HG03378 (cell line): ENCODE data around the gene PRKN.

ENCODE experiments used
- ATAC-seq: cut with Tn5 transposase; IDR thresholded peaks from one replicate; pipeline ENCODE4 v1.9.1; 2021; ENCODE audit warnings: mild to moderate bottlenecking, moderate library complexity; ENCODE audit not compliant: unreplicated experiment

PRKN gene

DNA sequence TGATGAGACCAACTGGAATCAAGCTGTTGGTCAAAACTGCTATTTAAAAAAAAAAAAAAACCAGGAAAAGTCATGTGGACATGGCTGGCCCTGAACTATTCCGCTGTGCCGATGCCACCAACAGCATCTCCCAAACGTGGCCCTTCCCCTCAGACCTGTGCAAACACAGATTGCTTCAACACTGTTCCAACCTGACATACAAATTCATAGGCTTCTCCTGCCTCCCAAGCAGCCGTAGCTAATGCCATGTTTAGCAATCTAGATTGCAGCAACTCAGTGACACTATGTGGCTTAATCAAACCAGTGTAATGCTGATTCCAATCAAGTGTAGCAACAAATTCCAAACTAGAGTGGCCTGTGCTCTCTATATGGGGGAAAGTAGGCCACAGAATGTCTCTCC, 16.2 kb downstream of the PRKN start:
- no peak for ATAC-seq

- ATAC-seq, result no peak
Measured at GRCh38 chr6:162710936-162711335, 16.6 kb downstream of the PRKN start.

- ATAC-seq, result no peak
Measured at GRCh38 chr6:162710419-162710818, 17.1 kb downstream of the PRKN start.

DNA sequence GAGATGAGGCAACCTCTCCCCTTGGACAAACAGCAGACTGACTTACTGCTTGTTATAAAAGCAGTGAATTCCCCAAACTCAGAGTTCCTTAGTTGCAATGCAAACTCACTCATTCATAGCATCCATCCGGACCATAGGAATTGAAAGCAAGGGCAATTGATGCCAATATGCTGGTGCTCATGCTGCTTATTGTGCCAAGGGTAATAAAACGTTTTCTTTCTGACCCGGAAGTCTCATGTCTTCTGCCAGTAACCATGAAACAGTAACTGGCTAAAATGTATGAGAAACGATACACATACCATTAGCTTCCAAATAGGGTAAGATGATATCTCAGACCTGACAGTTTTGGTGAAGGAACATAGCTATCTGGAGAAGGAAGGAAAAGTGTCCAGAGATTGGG, 18.1 kb downstream of the PRKN start:
- no peak for ATAC-seq

DNA sequence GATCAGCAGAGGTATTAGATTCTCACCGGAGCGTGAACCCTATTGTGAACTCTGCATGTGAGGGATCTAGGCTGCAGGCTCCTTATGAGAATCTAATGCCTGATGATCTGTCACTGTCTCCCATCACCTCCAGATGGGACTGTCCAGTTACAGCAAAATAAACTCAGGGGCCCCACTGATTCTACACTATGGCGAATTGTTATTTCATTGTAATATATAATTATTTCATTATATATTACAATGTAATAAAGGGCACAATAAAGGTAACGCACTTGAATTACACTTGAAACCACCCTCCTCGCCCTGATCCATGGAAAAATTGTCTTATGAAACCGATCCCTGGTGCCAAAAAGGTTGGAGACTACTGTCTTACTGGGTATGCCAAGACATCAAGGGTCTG, 18.6 kb downstream of the PRKN start:
- no peak for ATAC-seq

GRCh38 chr6:162706232-162706631, 21.3 kb downstream of the PRKN start:
- ATAC-seq, result no peak

DNA sequence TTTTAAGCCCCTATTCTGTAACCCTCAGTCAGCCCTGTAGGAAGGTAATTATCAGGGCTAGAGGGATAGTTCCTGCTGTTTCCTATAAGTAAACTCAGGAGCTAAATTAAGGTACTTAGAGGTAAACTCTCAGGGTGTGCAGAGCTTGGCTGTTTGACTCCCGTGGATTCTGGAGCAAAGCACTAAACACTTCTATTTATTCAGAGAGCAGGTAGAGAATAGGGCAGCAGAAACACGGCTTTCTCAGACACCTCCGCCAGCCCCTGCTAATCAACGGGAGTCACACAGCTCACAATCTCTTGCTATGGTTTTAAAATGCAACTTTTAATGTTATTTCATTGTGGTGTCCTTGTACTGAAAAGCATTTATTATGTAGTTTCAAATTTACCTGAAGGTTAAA, 21.8 kb downstream of the PRKN start:
- ATAC-seq, result no peak

DNA sequence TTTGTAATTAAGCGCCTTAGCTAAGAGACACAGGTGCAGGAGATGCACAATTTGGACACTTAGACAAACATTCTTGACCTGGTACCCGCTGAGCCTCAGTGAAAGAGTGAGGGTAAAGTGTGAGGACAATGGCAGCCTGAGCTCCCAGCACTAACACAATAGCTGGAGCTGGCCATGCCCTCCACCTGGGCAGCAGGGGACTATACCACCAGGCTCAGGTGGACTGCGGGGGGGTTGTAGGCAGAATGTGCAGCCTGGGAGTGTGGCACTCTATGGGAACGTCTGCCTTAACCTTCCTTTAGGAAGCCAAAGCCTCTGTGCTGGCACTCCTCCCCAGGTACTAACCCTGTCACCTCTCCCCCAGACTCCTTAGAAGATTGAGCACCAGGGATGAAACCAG, 23.6 kb downstream of the PRKN start:
- no peak for ATAC-seq

- no peak for ATAC-seq
Measured at GRCh38 chr6:162702446-162702845, 25.1 kb downstream of the PRKN start.

DNA sequence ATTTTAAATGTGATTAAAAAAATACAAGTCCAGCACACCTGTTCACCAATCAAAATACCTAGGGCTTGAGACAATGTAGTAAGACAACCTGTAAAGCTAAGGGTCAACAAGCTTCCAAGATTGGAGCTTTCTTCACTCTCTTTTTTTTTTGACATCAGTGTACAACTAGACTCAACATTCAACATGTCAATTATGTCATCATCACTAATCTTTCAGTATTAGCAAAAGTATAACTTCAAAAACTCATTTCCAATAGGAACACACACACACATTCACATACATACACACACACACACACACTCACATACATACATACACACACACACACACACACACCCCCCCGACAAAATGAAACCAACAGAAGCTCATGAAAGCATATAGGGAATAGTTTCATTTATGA, 26.0 kb downstream of the PRKN start:
- no peak for ATAC-seq

DNA sequence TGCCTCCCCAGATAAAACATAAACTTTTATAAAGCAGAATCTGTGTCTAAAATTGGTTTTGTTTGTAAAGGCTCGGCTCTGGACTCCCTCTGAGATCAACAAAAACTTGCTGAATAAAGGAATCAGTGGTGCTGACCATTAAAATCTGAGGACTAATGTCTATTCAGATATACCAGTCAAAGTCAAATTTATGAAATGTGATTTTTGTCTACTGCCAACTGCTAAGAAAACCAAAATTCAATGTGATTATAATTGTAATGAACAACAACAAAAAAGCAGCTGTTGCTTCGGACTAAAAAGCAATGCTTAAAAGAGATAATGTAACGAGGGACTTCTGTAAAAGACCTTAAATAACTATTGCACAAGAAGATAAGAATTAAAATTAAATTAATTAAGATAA, 26.6 kb downstream of the PRKN start:
- ATAC-seq, result no peak

- ATAC-seq, result no peak
Measured at GRCh38 chr6:162699961-162700360, 27.6 kb downstream of the PRKN start.

DNA sequence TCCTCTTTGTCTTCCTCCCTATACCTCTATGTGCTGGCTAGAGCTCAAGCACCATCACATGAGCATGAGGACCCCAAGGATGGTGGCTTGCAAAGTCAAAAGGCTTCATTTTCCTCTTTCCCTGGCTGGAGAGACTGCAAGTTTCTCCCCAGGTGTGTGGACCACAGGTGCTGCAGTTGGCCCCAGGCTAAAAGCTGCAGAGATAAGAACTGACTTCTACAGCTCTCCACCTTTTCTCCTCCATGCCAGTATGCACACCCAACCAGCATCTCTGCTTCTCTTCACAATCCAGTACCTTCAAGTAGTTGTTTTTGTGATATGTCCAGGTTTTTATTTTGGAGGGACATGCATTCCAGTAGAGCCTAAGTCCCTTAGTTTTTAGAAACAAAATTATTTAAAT, 29.1 kb downstream of the PRKN start:
- no peak for ATAC-seq

- no peak for ATAC-seq
Measured at GRCh38 chr6:162697872-162698403, 29.6 kb downstream of the PRKN start.

DNA sequence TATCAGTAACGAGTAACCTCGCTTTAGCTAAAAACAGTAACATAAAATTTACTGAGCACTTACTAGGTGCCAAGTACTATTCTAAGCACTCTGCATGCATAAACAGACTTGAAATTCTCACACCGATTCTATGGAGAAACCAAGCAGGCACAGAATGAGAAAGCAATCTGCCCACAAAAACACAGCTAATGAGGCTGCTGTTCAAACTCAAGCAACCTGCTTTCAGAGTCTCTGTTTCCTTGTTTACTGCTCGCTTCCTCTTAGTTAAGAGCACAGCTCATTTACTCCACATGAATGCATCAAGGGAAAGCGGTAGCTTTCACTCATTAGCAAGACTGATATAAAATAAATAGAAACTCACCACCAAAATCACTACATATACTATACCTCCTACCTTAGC, 37.4 kb downstream of the PRKN start:
- ATAC-seq, result no peak

DNA sequence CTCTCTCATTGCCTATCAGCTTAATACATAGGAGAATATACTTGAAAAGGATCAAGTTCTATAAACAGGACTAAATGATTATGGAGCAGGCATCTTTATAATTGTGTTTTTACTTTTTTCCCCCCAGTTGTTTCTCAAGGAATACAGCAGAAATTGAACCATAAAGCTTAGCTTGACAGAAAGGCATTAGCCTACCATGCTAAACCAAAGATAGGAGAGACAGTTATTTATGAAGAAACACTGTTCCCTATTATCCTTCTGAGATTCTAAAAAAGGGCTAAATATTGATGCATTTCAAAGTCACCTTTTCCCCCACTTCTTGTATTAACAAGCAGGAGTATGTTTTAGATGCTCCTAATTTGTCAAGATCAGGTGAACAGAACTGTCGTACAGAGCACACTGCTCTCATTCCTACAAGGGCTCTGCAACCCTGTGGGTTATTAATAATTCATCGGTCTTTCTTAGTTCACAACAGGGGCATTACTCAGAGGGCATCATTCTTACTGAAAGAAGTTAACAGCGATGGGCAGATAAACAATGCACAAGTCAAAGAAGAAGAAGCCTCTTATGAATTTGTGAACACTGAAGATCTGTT, 38.7 kb downstream of the PRKN start:
- no peak for ATAC-seq

DNA sequence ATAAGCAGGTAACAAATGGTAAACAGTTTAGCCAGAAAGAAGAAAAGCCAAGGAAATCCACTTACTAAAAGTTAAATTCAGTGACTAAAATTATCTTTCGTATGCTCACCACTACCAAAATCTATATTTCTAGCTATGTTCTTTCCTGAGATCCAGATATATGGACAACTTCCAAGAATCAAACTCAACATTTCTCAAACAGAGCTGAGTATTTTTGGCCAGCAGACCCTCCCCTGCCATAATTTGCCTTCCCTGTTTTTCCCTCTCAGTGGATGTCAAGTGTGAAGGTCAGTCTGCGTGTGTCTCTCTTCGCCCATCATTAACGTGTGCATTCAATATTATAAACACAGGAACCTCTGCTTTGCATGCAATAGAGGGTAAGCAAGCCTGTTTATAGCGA, 42.0 kb downstream of the PRKN start:
- ATAC-seq, result no peak

DNA sequence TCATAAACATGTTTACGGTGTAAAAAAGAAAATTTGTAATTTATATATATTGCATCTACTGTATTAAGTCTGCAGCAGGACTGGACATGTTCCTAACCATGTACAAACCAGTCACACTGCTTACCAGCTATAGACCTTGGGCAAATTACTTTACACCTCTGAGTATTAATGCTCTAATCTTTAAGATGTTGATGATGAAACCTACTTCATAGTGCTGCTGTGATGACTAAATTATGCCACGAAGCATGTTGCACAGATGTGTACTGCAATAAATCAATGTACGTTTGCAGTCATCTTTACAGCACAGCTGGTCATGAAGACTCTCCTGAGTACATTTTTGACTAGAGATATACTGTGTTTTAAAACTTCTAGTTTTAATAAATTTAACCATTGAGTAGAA, 42.6 kb downstream of the PRKN start:
- ATAC-seq, result no peak

DNA sequence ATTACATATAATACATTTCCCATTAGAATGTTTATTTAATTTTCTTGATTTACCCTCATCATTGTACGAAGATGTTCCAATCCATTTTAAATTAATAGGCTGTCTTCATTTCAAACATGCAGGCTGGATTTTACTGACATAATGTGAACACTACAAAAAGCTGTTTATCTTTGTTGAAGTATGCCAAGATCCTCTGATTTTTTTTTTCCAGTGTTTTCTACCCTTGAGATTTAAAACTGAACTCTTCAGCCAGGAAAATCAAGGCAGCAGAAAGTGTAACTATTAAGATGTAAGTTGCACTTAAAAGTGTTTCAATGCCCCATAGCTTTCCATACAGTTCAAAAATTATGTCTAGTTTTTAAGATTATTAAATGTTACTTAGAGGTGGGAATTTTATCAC, 43.5 kb downstream of the PRKN start:
- ATAC-seq, result no peak

DNA sequence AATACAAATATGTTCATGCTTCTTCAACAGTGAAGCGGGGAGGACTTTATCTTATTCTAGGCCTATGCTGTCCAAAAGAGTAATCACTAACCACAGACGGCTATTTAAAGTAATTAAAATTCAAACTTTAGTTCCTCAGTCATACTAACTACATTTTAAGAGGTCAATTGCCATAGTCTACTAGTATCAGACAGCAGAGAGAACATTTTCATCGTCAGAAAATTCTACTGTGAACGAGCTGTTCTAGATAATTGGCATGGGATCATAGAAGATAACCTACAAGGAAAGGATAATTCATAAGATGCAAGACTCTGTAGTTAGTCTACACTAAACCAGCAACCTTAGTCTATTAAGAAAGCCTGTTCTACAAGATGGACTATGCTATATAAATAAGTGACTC, 44.4 kb downstream of the PRKN start:
- ATAC-seq, result no peak

DNA sequence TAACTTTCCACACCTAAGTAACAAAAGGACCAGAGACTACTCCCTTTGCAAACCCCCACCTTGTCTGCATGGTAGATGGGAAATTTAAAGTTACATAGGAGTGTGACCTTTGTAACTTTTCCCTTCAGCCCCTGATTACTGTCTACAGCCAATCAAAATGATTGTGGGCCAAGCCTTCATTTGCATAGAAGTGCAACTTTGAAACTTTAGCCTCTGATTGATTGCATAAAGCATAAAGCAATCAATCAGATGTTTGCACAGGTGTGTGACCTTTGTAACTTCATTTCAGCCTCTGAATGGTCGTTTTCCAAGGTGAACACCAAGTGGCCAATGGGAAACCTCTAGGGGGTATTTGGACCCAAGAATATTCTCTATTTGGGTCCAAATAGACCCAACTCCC, 46.1 kb downstream of the PRKN start:
- no peak for ATAC-seq

GRCh38 chr6:162680871-162681270, 46.7 kb downstream of the PRKN start:
- ATAC-seq, result no peak

DNA sequence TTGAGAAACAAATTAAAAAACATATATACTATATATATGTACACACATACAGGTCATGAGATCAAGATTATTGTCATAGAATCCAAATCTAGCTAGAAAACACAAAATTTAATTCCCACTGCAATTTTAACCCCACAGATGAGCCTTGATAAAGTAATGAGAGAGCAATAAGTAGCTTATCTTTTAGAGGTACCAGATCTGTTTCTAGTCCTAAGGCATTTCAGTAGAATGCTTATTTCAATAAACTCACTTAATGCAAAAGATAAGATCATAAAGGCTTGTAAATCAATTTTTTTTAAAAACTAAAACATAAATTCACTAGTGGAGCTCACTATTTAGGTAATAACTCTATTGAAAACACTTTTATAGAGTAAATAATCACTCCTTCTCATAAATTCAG, 47.2 kb downstream of the PRKN start:
- ATAC-seq, result no peak
